ENCODE data around the gene PCGF3. TPM values are rescaled to one million over a fixed set of nuclear protein-coding genes. Genes with fewer than 3 reads are reported as not detected.
"Not testable (repeated sequence)": the region's sequence is repeated elsewhere in the genome, so short reads cannot be mapped to it uniquely, and the experiment has no call there.

PCGF3 gene
- total and polyA plus RNA-seq, 12 donors: 17.5 to 50.8 (median 21.9) TPM

DNA sequence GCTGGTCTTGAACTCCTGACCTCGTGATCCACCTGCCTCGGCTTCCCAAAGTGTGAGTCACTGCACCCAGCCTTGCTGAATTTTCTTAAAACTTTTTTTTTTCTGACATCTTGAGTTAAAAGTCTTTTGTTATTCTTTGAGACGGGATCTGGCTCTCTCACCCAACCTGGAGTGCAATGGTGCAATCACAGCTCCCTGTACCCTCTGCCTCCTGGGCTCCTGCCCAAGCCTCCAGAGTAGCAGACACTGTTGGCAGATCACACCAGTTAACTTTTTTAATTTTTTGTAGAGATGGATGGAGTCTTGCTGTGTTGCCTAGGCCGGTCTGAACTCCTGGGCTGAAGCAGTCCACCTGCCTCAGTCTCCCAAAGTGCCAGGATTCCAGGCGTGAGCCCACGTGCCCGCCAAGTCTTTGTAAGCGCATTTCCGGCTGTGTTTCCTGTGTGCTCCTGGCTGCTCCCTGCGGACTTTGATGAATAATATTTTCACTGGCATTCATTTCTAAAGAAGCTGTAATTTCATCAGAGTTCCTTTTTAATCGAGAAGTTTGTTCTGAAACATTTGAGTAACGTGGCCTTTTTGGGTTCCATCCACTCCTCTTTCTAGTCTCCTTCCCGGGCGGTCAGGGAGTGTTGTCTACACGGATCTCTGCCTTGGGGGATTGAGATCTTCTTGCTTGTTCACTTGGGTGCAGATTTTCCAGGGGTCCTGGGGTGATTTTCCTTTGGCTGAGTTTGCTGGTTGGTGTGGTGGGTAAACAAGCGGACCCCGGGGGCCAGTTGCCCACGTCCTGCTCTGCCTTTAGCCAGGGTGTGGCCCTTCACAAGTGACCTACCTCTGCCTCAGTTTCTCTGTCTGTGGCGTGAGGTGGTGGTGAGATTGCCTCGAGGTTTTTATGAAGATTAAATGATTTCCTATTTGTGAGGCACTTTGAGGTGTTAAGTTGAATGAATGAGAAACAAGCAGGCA, 44.4 kb downstream of the PCGF3 start:
- TF ChIP-seq, protein P1, sequence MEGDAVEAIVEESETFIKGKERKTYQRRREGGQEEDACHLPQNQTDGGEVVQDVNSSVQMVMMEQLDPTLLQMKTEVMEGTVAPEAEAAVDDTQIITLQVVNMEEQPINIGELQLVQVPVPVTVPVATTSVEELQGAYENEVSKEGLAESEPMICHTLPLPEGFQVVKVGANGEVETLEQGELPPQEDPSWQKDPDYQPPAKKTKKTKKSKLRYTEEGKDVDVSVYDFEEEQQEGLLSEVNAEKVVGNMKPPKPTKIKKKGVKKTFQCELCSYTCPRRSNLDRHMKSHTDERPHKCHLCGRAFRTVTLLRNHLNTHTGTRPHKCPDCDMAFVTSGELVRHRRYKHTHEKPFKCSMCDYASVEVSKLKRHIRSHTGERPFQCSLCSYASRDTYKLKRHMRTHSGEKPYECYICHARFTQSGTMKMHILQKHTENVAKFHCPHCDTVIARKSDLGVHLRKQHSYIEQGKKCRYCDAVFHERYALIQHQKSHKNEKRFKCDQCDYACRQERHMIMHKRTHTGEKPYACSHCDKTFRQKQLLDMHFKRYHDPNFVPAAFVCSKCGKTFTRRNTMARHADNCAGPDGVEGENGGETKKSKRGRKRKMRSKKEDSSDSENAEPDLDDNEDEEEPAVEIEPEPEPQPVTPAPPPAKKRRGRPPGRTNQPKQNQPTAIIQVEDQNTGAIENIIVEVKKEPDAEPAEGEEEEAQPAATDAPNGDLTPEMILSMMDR (IDR thresholded peaks at IDR 0.05): no peak
- no peaks in the 10 kb centered on the region for H3K9me3 ChIP-seq
- H3K4me3 ChIP-seq: no peak overlapping the region
- ATAC-seq (peak in 7 of 8 donors; percentile 50 to 73 (median 58)), DNase-seq (peak in 1 of 2 donors; percentile 23)
- peaks cover 0 to 27% (median 12%) of the 10 kb centered on the region in 9 donors for H3K4me1 ChIP-seq
- 74 to 80% methylated on average over 20 of the region's 20 CpGs for WGBS, 2 donors
- H3K27ac ChIP-seq: peak overlapping the region in 3 of 10 donors; percentile 23 to 61 (median 23)
- no peaks in the 10 kb centered on the region for H3K27me3 ChIP-seq
- H3K36me3 ChIP-seq: peaks cover 0 to 72% (median 16%) of the 10 kb centered on the region in 9 donors
- intact Hi-C loops (cut with DNase I): loop anchor here in 2 of 10 donors (10.0 kb wide), 2 partner anchors 145 to 205 kb away; no protein-coding TSS in a partner anchor

DNA sequence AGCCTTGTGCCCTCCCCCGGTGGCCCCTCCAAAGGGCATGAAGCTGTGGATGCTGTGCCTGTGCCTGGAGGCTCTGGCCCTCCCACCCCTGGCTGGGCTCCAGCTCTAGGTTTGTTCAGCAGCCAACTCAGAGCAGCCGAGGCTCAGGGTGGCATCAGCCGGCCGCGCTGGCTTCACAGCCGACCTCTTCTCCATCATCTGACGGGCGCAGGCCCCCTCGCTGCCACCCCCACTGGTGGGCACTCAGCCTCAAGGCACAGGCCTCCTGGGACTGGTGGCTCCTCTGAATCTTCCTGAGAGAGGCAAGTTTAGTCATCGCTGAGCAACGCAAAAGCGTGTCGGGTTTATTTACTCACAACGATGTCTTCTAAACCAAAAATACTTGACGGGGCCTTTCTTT, 46.0 kb downstream of the PCGF3 start:
- WGBS, 2 donors: 75 to 80% methylated on average over 15 of the region's 15 CpGs
- peak in 5 of 8 donors; percentile 36 to 48 (median 46) for ATAC-seq
- intact Hi-C loops (cut with DNase I): no loop called here
- TF ChIP-seq, protein P1 (IDR thresholded peaks at IDR 0.05): no peak
- Histone ChIP-seq H3K4me1 (peaks cover 0 to 27% (median 12%) of the 10 kb centered on the region in 9 donors), H3K27me3 (no peaks in the 10 kb centered on the region), H3K4me3 (no peak overlapping the region), H3K9me3 (no peaks in the 10 kb centered on the region), H3K27ac (no peak overlapping the region), H3K36me3 (peaks cover 0 to 83% (median 16%) of the 10 kb centered on the region in 9 donors)
- DNase-seq: no peak

DNA sequence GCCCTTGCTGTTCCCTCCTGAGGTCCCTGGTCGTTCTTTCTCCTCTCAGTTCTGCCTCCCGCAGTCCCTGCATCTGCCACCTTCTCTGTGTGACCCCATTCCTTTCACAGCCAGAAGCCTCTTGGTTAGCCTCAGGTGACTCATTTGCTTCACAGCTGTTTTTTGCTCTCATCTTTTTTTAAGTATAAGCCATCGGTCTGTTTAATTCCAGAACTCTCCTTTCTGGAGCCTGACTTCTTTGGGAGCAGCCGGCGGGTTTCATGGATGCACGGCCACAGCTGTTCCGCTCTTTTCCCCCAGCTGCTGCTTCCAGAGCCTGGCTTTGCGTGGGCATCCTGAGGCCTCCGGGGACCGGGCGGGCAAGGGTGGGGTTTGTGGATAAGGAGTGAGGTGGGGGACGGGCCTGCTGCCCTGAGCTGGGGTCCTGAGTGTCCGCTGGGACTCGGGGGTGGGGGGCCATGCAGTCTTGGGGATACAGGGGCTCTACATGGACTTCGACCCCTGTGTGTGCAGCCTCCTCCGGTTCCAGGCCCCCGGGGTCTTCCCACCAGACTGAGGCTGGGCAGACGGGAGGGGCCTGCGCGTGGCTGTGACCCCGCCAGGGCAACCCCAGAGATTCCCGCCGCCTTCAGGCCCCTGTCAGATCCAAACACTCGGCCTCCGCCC, 46.7 kb downstream of the PCGF3 start:
- H3K27ac ChIP-seq: no peak overlapping the region
- peaks cover 0 to 90% (median 16%) of the 10 kb centered on the region in 9 donors for H3K36me3 ChIP-seq
- ATAC-seq: no peak
- no peaks in the 10 kb centered on the region for H3K9me3 ChIP-seq
- DNase-seq: peak in 1 of 2 donors; percentile 11
- TF ChIP-seq, protein P1 (IDR thresholded peaks at IDR 0.05): no peak
- WGBS, 2 donors: 96% methylated on average over 22 to 25 of the region's 25 CpGs
- intact Hi-C loops (cut with DNase I): no loop called here
- no peaks in the 10 kb centered on the region for H3K27me3 ChIP-seq
- peaks cover 0 to 27% (median 12%) of the 10 kb centered on the region in 9 donors for H3K4me1 ChIP-seq
- no peak overlapping the region for H3K4me3 ChIP-seq

DNA sequence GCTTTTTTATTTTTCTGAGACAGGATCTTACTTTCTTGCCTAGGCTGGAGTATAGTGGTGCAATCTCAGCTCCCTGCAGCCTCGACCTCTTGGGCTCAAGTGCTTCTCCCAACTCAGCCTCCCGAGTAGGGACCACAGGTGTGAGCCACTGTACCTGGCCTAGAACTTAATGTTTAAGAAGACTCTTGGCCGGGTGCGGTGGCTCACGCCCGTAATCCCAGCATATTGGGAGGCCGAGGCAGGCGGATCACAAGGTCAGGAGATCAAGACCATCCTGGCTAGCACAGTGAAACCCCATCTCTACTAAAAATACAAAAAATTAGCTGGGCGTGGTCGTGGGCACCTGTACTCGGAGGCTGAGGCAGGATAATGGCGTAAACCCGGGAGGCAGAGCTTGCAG, 47.6 kb downstream of the PCGF3 start:
- Histone ChIP-seq H3K4me1 (peaks cover 0 to 27% (median 12%) of the 10 kb centered on the region in 9 donors), H3K36me3 (peaks cover 0 to 90% (median 10%) of the 10 kb centered on the region in 9 donors)
- H3K4me3 ChIP-seq; H3K9me3 ChIP-seq; intact Hi-C loops (cut with DNase I); H3K27me3 ChIP-seq; ATAC-seq; H3K27ac ChIP-seq: not testable (repeated sequence)
- peak in 1 of 2 donors; percentile 3 for DNase-seq
- 97 to 98% methylated on average over 13 of the region's 13 CpGs for WGBS, 2 donors
